HepG2 (cell line): Measurements from ENCODE around the gene NPBWR2. TPM values are rescaled to one million over a fixed set of nuclear protein-coding genes. Genes with fewer than 3 reads are reported as not detected.

Experiments used
- ARNTL ChIP-seq: sonication (generic); formaldehyde crosslinking; IDR thresholded peaks from 2 replicates; pipeline ENCODE4 v1.4.0; 2020; ENCODE audit warnings: mild to moderate bottlenecking, missing genetic modification reagents
- CTCF ChIP-seq: sonication (generic); formaldehyde crosslinking; IDR thresholded peaks from 2 replicates; pipeline ENCODE4 v1.5.0; 2020; ENCODE audit warnings: mild to moderate bottlenecking, missing genetic modification reagents, moderate library complexity
- DPF2 ChIP-seq: sonication (generic); formaldehyde crosslinking; IDR thresholded peaks from 2 replicates; pipeline ENCODE4 v1.4.0; 2020; ENCODE audit warnings: mild to moderate bottlenecking, low read depth, missing genetic modification reagents, borderline replicate concordance
- EEA1 ChIP-seq: sonication (generic); formaldehyde crosslinking; IDR thresholded peaks from 2 replicates; pipeline ENCODE4 v1.5.1; 2020; ENCODE audit warnings: mild to moderate bottlenecking, missing genetic modification reagents, borderline replicate concordance
- GABPA ChIP-seq, 2 experiments: IDR thresholded peaks; 2 replicates each; pipeline ENCODE4 v1.6.1; 2011 to 2016; ENCODE audit warnings: low read depth in 2 of 2, low read length in 1 of 2, missing biosample characterization in 1 of 2, missing genetic modification characterization in 1 of 2
- GPN1 ChIP-seq: sonication (generic); formaldehyde crosslinking; IDR thresholded peaks from 2 replicates; pipeline ENCODE4 v1.5.1; 2020; ENCODE audit warnings: missing genetic modification reagents, borderline replicate concordance
- KDM1A ChIP-seq: IDR thresholded peaks from 2 replicates; pipeline ENCODE4 v1.6.1; 2016; ENCODE audit warnings: missing compliant biosample characterization
- KDM4B ChIP-seq: sonication (generic); formaldehyde crosslinking; IDR thresholded peaks from 2 replicates; pipeline ENCODE4 v1.4.0; 2020; ENCODE audit warnings: missing genetic modification reagents
- MEF2D ChIP-seq: sonication (generic); formaldehyde crosslinking; IDR thresholded peaks from 2 replicates; pipeline ENCODE4 v1.5.1; 2020; ENCODE audit warnings: mild to moderate bottlenecking, missing genetic modification reagents
- MIER2 ChIP-seq: IDR thresholded peaks from 2 replicates; pipeline ENCODE4 v1.6.1; 2016; ENCODE audit warnings: missing biosample characterization, missing genetic modification reagents
- NKX3-1 ChIP-seq: sonication (generic); formaldehyde crosslinking; IDR thresholded peaks from 2 replicates; pipeline ENCODE4 v1.5.0; 2020; ENCODE audit warnings: missing genetic modification reagents
- PAX8 ChIP-seq: sonication (generic); formaldehyde crosslinking; IDR thresholded peaks from 2 replicates; pipeline ENCODE4 v1.8.0; 2022; ENCODE audit warnings: mild to moderate bottlenecking, missing genetic modification reagents, borderline replicate concordance
- POLR2AphosphoS5 ChIP-seq: IDR thresholded peaks from 2 replicates; pipeline ENCODE4 v1.6.1; 2012; ENCODE audit warnings: low read depth, low read length
- RBM22 ChIP-seq: fragments of 200-400 bp; formaldehyde crosslinking; optimal IDR thresholded peaks from 2 replicates; pipeline ENCODE3; 2017; ENCODE audit warnings: mild to moderate bottlenecking, low read length, moderate library complexity
- SIX1 ChIP-seq: sonication (generic); formaldehyde crosslinking; IDR thresholded peaks from 2 replicates; pipeline ENCODE4 v1.4.0; 2020; ENCODE audit warnings: missing genetic modification reagents, borderline replicate concordance
- SNAI1 ChIP-seq: sonication (generic); formaldehyde crosslinking; IDR thresholded peaks from 2 replicates; pipeline ENCODE4 v1.5.0; 2020; ENCODE audit warnings: mild to moderate bottlenecking, missing genetic modification reagents, borderline replicate concordance
- TEAD3 ChIP-seq: optimal IDR thresholded peaks from 2 replicates; pipeline ENCODE3; 2016; ENCODE audit warnings: borderline replicate concordance
- TSC22D2 ChIP-seq: sonication (generic); formaldehyde crosslinking; IDR thresholded peaks from 2 replicates; pipeline ENCODE4 v1.5.1; 2020; ENCODE audit warnings: missing genetic modification reagents, mild to moderate bottlenecking, borderline replicate concordance
- ZFP36L2 ChIP-seq: sonication (generic); formaldehyde crosslinking; IDR thresholded peaks from 2 replicates; pipeline ENCODE4 v1.4.0; 2020; ENCODE audit warnings: missing genetic modification reagents
- ZNF451 ChIP-seq: sonication (generic); formaldehyde crosslinking; IDR thresholded peaks from 2 replicates; pipeline ENCODE4 v1.5.0; 2020; ENCODE audit warnings: mild to moderate bottlenecking, missing genetic modification reagents
- ZNF557 ChIP-seq: sonication (generic); formaldehyde crosslinking; IDR thresholded peaks from 2 replicates; pipeline ENCODE4 v1.4.0; 2020; ENCODE audit warnings: missing genetic modification reagents
- ZNF577 ChIP-seq: sonication (generic); formaldehyde crosslinking; IDR thresholded peaks from 2 replicates; pipeline ENCODE4 v1.4.0; 2020; ENCODE audit warnings: mild to moderate bottlenecking, low read depth, missing genetic modification reagents, borderline replicate concordance
- ZNF770 ChIP-seq: sonication (generic); formaldehyde crosslinking; IDR thresholded peaks from 2 replicates; pipeline ENCODE4 v1.5.0; 2020; ENCODE audit warnings: mild to moderate bottlenecking, missing genetic modification reagents
- polyA plus RNA-seq, 8 experiments: library from polyadenylated mRNA; depleted of rRNA in 3 of 8; stranded (reverse) in 7 of 8; unstranded in 1 of 8; fragments of >200 nt; fragmentation: Illumina TruSeq in 4 of 8; extraction: Trizol in 4 of 8; gene quantifications; 2 replicates each; pipeline versions ENCODE4 v1.2.1 to v1.2.3, GENCODE V29; 2011 to 2016; ENCODE audit warnings: low read depth in 4 of 8, missing spikeins in 1 of 8, mixed read lengths in 1 of 8; ENCODE audit not compliant: insufficient read depth in 1 of 8
- total RNA-seq, 5 experiments: library from RNA; depleted of rRNA; stranded (reverse); fragments of >200 nt; fragmentation: Illumina TruSeq; extraction: Trizol; gene quantifications; 2 replicates each; pipeline ENCODE4 v1.2.3, GENCODE V29; 2016; ENCODE audit warnings: low read depth in 1 of 5
- TF ChIP-seq, protein P1 (sequence below): IDR thresholded peaks from 2 replicates; pipeline ENCODE4 v1.6.1; 2018; ENCODE audit warnings: missing genetic modification reagents, mild to moderate bottlenecking, missing compliant biosample characterization
- TF ChIP-seq, protein P2 (sequence below): sonication (generic); formaldehyde crosslinking; IDR thresholded peaks from 2 replicates; pipeline ENCODE4 v1.5.0; 2020; ENCODE audit warnings: missing genetic modification reagents

Gene NPBWR2
- total and polyA plus RNA-seq, 2 of the 13 experiments (the other 11 are each of a cell fraction or from before 2014, with no cell fraction given): not detected

GRCh38 chr20:64062596-64063388 lies 44.6 kb downstream of the NPBWR2 start, which contains the start of gene TCEA2 (continued):
- TF ChIP-seq ZNF770 (CRISPR knock-in tag) (peak; percentile 76), MIER2 (peak; percentile 81; the same call in 1 of the 2 replicates), ZNF577 (no peak), DPF2 (CRISPR knock-in tag) (0 out of 2 replicates have a peak, but pooled peaks have one; percentile 6), TSC22D2 (CRISPR knock-in tag) (peak; percentile 91), PAX8 (CRISPR knock-in tag) (no peak), RBM22 (peak; percentile 7), MEF2D (CRISPR knock-in tag) (peak; percentile 82), NKX3-1 (CRISPR knock-in tag) (peak; percentile 79; the same call in 1 of the 2 replicates), GPN1 (no peak; the same call in 1 of the 2 replicates), GABPA (IDR thresholded peaks at IDR 0.05; ENCODE audit: low read depth, low read length) (no peak), GABPA (CRISPR knock-in tag; IDR thresholded peaks at IDR 0.05; ENCODE audit: low read depth) (peak; percentile 78), KDM1A (CRISPR knock-in tag) (peak; percentile 42; the same call in 1 of the 2 replicates), ZNF557 (CRISPR knock-in tag) (no peak), EEA1 (CRISPR knock-in tag) (peak; percentile 3; the same call in 1 of the 2 replicates), SIX1 (CRISPR knock-in tag) (no peak; the same call in 1 of the 2 replicates), SNAI1 (peak; percentile 98), KDM4B (CRISPR knock-in tag) (peak; percentile 28), POLR2AphosphoS5 (peak; percentile 91), ARNTL (CRISPR knock-in tag) (peak; percentile 77), ZNF451 (CRISPR knock-in tag) (peak; percentile 67; the same call in 1 of the 2 replicates), TEAD3 (no peak), ZFP36L2 (CRISPR knock-in tag) (peak; percentile 29; the same call in 1 of the 2 replicates), CTCF (CRISPR knock-in tag) (peak; percentile 32; the same call in 1 of the 2 replicates)
- TF ChIP-seq, protein P1, sequence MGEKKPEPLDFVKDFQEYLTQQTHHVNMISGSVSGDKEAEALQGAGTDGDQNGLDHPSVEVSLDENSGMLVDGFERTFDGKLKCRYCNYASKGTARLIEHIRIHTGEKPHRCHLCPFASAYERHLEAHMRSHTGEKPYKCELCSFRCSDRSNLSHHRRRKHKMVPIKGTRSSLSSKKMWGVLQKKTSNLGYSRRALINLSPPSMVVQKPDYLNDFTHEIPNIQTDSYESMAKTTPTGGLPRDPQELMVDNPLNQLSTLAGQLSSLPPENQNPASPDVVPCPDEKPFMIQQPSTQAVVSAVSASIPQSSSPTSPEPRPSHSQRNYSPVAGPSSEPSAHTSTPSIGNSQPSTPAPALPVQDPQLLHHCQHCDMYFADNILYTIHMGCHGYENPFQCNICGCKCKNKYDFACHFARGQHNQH (CRISPR knock-in tag): peak; percentile 87
- TF ChIP-seq, protein P2, sequence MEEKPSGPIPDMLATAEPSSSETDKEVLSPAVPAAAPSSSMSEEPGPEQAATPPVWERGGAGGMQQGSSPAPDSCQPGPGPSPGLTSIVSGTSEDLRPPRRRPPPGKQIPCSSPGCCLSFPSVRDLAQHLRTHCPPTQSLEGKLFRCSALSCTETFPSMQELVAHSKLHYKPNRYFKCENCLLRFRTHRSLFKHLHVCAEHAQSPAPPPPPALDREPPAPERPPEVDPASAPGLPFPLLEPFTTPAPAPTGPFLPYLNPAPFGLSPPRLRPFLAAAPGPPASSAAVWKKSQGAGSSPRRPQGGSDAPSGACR (CRISPR knock-in tag): 0 out of 2 replicates have a peak, but pooled peaks have one; percentile 64
